ENCODE data around the gene SMIM35.

SMIM35 gene

DNA sequence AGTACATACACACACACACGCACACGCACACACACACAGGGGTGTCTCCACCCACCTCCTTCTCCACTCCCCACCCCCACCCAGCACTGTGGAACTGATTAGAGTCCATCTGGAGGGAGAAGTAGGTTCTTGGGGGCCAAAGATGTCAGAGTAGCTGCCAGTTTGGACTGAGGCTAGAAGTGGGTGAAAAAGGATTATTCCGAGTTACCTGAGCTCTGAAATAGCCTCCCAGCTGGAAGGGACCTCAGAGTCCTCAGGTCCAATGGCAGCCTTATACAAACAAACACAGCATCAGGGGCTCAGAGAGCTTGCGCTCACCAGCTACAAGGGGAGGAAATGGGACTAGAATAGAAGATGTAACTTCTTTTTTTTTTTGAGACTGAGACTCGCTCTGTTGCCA, 79.7 kb downstream of the SMIM35 start:
- FAIRE-seq (peak; percentile 77), DNase-seq (ENCODE audit: insufficient read length, low spot score) (no peak)

DNA sequence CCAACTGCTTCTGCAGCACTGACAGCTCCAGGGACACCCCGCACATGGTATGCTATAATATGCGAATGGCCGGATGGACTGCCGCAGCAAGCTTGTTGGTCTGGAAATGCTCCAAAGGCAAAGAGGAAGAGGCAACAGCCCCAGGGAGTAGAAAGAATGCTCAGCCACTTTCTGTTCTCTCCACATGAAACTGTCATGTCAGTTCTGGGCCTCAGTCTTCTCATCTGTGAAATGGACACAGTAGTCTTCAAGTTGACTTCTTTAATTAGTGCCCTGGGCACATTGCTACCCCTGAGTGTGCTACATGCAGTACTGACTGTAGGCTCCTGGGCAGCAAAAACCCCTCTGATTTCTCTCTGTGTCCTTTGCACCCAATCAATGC, 80.6 kb downstream of the SMIM35 start:
- FAIRE-seq (peak; percentile 65), DNase-seq (ENCODE audit: insufficient read length, low spot score) (no peak)

DNA sequence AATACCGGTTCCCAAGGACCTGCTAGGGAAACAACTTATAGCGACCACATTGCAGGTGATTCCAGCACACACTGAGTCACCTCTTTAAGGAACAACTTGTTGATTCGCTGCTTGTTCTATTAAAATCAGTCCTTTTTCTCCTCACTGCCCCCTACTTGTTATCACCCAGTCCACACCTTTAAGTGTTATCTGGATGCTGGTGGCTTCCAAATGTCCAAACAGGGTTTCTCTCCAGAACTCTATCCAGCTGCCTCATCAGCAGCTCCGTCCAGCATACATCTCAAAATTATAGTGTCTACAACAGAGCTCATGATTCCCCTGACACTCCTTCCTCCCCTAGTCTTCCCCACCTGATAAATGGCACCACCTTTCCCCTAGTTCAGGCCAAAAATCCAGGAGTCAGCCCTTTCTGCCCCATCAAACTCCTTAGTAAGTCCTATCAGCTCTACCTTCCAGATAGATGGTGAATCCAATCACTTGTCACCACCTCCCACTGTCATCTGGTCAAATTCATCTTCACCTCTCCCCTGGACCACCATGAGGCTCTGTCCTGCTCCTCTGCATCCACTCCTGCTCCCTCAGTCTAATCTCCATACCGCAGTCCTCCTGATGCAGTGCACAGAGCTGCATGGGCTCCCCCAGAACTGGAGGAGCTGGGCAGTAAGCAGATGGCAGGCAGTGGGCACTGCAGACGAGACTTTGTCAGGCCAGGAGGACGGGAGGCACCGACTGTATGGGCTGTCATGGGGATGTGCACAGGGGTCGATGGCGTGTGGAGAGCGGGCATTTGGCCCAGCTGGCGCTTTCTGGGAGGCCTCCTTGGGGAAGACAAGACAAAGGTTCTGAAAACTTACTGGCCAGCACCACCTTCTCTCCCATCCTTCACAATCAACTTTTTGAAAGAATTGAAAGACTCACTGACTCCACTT, 81.3 kb downstream of the SMIM35 start:
- DNase-seq (ENCODE audit: insufficient read length, low spot score) (no peak), FAIRE-seq (no peak)

DNA sequence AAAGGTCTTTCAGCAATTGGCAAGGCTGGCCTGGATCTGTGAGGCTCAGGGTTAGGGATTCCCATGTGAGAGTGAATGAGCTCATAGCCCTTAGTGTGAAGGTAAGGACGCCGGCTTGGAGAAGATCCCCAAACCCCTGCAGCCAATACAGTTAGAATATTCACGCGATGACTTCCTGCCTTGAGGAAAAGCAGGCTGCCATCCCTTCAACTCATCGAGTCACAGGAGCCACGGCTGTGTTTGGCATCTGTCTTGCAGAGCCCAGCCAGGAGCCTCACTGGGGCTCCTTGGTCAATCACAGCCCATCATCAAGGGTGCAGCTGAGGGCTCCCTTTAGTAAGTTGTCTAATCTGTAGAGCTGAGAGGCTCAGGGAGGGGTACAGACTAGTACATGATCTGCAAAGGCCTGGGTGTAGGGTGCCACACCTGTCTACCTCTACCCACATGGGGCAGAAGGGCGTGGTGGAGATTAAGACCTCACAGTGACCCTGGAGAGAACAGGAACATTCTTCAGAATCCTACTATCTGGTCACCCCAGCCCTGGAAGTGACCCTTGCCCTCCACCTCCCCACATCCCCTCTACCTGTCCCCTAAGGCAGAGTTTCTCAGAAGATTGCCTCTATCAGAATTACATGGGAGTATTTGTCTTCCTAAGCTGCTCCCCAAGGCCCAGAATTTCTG, 82.1 kb downstream of the SMIM35 start:
- no peak for FAIRE-seq
- no peak for DNase-seq (ENCODE audit: insufficient read length, low spot score)

DNA sequence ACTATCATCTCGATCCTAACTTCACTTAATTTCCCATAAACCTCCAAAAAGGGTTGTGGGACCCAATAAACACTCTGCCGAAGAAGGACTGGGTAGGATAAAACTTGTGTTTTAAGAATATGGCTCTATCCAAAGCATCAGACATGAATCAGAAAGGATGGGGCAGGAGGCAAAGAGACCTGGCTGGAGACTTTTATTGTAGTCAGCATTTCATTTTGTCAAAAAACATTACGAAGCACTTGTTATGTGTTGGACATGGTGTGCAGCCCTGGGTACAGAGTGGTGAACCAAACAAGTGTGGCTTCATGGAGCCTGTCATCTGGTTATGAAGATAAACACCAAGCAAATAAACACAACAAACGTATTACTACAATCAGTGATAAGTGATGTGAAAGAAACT, 83.3 kb downstream of the SMIM35 start:
- FAIRE-seq (peak; percentile 66), DNase-seq (ENCODE audit: insufficient read length, low spot score) (no peak)

DNA sequence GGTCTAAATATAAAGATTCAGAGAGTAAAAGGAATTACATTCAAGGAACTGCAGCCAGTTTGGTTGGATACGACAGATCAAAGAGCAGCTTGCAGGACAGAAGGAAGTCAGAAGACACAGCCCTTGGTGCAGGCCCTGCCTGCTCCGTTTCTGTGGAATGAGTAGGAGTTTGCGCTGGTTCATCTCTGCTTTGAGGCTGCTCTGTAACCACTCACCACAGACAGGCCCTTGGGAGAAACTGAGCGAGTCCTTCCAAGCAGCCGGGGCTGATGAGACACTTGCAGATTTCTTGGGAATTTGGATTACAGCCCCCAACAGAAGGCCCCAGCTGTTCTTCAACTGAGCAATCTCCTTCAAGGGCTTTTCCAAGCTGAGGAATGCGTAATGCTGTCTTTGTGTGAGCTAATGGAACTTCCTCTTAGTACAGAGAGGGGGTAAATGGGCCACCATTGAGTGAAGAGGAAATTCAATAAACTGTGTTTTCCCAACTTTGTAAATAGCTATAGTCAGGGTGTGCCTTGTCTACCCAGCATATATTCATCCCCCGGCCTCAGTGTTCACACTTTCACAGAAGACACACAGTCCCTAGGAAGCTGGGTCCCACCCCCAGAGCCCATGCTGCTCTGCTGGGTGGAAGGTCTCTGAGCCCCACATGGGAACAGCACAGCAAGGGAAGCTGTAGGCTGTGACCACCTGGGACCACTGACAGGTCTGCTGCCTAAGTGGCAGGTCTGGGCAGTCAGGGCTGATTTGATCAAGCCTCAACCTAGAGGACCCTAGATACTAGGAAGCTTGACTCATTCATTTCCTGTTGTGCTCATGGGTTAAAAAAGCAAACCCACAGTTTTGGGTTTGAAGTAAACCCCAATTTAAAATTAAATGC, 84.0 kb downstream of the SMIM35 start:
- peak; percentile 80 for FAIRE-seq

DNA sequence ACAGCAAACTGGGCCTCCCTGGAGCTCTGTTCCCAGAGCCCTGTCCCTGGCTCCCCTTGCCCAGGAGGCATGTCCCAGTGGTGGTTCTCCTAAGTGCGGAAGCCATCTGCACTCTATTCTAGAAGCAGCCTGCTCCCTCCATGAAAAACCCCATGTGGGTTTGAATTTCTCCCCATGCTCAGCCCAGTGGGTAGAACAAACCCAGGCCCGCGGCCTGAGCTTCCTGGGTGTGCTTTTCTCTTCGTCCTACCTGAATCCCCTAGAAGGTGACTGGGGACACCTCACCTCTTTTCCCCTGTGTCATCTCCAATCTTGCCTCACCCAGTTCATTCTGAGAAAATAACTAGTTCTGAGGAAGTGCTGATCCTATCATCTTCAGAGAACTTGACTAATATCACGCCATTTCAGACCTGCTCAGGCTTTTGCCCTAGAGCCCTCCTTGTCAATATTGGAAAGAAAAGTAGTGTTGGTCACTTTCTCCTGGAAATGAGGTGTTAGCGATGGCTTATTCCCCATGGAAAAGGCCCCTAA, 84.7 kb downstream of the SMIM35 start:
- FAIRE-seq: peak; percentile 14
- DNase-seq (ENCODE audit: insufficient read length, low spot score): no peak

More for the DNA sequence above, 84.0 kb downstream of the SMIM35 start:
- DNase-seq (ENCODE audit: insufficient read length, low spot score): no peak

DNA sequence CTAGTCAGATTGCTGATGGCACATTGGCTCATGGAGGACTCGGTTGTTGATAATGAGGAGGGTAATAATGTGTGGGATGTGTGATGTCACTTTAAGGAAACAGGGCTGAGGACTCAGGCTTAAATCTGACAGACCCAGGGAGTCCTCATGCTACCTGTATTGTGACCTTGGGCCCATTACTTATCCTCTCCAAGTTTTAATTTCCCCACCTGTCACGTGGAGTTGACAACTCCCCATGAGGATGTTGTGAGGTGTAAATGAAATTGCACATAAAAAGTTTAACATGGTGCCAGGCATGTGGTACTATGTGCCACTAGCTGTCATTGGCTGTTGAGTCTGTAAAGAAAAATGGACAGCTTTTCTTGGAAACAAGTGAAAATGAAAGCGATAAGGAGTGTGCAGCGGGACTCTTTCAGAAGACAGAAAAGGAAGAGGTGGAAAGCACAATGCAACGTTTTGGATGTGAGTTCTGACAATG, 85.2 kb downstream of the SMIM35 start:
- DNase-seq (ENCODE audit: insufficient read length, low spot score) (no peak), FAIRE-seq (peak; percentile 86)

DNA sequence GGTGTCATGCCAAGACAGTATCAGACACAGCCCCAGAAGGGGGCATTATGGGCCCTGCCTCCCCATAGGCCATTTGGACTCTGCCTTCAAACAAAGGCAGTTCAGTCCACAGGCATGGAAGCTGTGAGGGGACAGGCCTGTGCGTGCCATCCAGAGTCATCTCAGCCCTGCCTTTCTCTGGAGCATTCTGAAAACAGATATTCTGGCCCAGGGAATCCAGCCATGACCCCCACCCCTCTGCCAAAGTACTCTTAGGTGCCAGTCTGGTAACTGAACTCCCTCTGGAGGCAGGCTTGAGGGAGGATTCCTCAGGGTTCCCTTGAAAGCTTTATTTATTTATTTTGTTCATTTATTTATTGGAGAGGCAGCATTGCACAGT, 85.9 kb downstream of the SMIM35 start:
- no peak for DNase-seq (ENCODE audit: insufficient read length, low spot score)
- no peak for FAIRE-seq

DNA sequence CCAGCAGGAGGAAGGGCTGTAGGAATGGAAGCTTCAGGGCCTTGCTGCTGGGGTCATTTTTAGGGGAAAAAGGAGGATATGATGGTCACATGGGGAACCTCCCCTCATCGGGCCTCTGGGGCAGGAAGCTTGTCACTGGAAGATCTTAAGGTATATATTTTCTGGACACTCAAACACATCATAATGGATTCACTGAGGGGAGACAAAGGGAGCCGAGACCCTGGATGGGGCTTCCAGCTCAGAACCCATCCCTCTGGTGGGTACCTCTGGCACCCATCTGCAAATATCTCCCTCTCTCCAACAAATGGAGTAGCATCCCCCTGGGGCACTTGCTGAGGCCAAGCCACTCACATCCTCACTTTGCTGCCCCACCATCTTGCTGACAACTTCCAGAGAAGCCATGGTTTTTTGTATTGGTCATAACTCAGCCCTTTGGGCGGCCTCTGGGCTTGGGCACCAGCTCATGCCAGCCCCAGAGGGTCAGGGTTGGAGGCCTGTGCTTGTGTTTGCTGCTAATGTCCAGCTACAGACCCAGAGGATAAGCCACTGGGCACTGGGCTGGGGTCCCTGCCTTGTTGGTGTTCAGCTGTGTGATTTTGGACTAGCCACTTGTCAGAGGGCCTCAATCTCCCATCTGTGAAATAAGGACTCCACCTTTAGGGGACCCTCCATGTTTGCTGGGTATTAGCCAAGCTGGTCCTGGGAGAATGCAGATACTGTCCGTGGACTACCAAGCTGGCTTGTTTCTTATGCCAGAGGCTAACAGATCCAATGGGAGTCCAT, 86.5 kb downstream of the SMIM35 start:
- no peak for FAIRE-seq

DNA sequence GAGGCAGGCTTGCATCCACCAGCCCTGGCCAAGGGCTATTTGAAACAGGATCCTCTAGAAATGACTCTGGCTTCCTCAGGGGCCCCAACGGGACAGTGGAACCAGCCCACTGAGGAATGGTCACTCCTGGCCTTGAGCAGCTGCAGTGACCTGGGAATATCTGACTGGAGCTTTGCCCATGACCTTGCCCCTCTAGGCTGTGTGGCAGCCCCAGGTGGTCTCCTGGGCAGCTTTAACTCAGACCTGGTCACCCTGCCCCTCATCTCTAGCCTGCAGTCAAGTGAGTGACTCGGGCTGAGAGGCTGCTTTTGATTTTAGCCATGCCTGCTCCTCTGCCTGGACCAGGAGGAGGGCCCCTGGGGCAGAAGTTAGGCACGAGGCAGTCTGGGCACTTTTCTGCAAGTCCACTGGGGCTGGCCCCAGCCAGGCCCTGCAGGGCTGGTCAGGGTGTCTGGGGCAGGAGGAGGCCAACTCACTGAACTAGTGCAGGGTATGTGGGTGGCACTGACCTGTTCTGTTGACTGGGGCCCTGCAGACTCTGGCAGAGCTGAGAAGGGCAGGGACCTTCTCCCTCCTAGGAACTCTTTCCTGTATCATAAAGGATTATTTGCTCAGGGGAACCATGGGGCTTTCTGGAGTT, 87.3 kb downstream of the SMIM35 start:
- DNase-seq (ENCODE audit: insufficient read length, low spot score) (no peak), FAIRE-seq (no peak)

More for the DNA sequence above, 86.5 kb downstream of the SMIM35 start:
- DNase-seq (ENCODE audit: insufficient read length, low spot score): no peak

DNA sequence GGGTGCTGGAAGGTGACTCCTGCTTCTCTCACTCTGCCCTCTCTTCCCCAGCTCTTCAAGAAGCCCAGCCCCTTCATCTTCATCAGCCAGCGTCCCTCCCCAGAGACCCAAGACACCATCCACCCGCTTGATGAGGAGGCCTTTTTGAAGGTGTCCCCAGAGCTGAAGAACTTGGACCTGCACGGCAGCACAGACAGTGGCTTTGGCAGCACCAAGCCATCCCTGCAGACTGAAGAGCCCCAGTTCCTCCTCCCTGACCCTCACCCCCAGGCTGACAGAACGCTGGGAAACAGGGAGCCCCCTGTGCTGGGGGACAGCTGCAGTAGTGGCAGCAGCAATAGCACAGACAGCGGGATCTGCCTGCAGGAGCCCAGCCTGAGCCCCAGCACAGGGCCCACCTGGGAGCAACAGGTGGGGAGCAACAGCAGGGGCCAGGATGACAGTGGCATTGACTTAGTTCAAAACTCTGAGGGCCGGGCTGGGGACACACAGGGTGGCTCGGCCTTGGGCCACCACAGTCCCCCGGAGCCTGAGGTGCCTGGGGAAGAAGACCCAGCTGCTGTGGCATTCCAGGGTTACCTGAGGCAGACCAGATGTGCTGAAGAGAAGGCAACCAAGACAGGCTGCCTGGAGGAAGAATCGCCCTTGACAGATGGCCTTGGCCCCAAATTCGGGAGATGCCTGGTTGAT, 88.0 kb downstream of the SMIM35 start:
- no peak for FAIRE-seq
- DNase-seq (ENCODE audit: insufficient read length, low spot score): no peak

DNA sequence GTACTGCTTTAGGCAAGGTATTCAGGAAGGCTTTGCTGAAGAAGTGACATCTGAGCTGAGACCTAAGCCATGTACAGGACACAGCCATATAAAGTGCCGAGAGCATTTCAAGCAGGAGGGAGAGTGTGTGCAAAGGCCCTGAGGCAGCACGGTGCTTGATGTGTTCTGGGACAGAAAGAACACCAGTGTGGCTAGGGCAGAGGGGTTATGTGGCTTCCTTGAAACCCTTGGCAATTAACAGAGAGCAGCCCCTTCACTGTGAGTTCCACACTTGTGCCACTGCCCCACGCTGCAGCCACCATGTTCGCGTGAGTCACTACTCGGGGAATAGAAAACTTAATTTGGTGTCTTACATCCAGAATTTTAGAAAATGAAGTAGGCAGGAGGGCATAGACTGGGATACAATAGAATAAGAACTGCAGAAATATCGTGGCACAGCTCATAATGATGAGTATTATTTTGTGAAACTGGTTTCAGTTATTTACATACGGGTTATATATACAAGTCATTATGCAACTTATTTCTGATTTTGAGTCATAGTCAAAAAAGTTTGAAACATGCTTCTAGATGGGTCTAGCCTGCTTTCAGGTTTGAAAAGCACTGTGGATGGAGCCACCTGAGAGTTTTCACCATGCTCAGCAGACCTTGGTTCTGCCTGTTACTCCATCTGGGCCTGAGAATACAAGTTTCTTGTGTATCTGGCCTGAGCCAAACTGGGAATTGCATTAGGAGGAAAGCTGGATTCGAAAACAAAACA, 88.8 kb downstream of the SMIM35 start:
- DNase-seq (ENCODE audit: insufficient read length, low spot score) (no peak), FAIRE-seq (peak; percentile 89)

DNA sequence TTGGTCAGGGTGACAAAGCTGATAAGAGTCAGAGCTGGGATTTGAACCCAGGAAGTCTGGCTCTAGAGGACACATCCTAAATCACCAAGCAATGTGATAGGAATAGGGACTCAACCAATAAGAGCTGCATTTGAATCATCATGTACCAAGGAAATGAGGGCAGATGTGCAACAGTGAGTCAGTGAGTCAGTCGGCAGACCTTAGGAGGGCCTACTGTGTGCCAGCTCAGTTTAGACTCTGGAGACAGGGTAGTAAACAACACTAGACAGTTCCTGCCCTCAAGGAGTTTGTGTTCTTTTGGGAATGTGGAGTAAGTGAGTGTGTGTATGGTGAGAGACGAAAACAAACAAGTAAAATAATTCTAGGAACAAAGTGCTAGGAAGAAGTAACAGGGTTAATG, 89.4 kb downstream of the SMIM35 start:
- FAIRE-seq (no peak), DNase-seq (ENCODE audit: insufficient read length, low spot score) (no peak)

DNA sequence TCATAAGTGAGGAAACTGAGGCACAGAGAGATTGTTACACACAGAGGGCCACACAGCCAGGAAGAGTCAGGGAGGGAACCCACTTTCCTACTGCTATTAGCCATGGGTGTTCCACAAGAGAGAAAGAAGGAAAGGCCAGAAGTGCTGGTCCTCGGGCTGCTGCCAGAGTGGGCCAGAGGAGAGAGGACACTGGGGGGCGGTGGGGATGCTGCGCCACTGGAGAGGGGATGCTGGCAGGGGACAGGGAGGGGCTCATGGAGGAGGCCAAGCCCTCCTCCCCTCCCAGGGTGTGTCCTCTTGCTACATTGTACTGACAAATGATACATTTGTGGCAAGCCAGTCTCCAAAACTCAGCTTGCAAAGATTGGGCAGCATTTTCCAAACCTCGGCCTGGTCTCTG, 90.7 kb downstream of the SMIM35 start:
- FAIRE-seq: no peak

DNA sequence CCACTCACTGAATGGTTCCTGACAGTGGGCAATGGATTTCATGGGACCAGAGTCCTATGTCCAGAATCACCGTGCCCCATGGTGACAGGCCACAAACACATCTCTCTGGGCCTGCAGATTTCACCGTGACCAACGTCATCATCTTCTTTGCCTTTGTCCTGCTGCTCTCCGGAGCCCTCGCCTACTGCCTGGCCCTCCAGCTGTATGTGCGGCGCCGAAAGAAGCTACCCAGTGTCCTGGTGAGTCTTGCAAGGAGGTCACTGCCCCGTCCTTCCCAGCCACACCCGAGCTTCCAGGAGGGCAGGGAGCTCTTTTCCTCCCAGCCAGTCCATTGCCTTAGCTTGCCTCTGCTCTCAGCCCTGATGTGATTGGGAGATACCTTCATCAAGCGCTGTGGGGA, 91.3 kb downstream of the SMIM35 start:
- no peak for FAIRE-seq
- DNase-seq (ENCODE audit: insufficient read length, low spot score): no peak

More for the DNA sequence above, 90.7 kb downstream of the SMIM35 start:
- no peak for DNase-seq (ENCODE audit: insufficient read length, low spot score)

DNA sequence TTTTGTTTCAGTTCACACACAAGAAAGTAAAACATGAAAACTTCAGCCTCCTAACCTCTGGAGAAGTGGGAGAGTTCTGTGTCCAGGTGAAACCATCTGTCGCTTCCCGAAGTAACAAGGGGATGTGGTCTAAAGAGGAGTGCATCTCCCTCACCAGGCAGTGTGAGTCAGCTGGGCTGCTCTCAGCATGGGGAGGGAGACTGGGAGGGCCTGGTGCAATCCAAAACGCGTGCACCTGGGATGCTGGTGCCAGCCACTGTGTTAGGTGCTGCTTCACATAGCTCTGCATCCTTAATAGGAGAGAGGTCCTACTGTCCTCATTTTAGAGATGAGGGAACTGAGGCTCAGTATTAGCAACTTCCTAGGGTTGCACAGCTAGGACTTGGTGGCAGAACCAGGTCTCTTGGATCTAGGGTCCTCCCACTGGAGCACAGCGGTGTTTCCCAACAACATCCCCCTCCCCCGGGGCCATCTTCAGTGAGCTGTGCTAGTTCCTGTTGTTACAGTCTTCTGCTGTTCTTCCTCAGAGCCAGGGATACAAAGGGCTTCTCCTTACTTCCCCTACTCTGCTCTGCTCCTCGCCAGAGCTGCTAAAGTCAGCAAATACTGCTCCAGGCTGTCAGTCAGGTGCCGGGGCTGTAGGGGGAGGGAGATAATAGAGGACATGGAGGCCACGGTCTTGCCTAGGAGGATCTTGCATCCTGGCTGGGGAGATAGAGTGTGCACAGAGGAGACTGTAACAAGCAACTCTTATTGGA, 92.6 kb downstream of the SMIM35 start:
- FAIRE-seq (no peak), DNase-seq (ENCODE audit: insufficient read length, low spot score) (no peak)
